HepG2 (cell line): Measurements from ENCODE around the gene LGALS16. TPM values are rescaled to one million over a fixed set of nuclear protein-coding genes. Genes with fewer than 3 reads are reported as not detected.
A peak's percentile ranks its signal among the peaks of the same experiment; 100 is the strongest.

ENCODE experiments used
- ARHGAP35 ChIP-seq: sonication (generic); formaldehyde crosslinking; IDR thresholded peaks from 2 replicates; pipeline ENCODE4 v1.9.0; 2022; ENCODE audit warnings: mild to moderate bottlenecking, inconsistent platforms, moderate library complexity, missing genetic modification reagents, borderline replicate concordance
- ARID4A ChIP-seq: sonication (generic); formaldehyde crosslinking; IDR thresholded peaks from 2 replicates; pipeline ENCODE4 v1.5.0; 2020; ENCODE audit warnings: mild to moderate bottlenecking, missing genetic modification reagents, borderline replicate concordance
- BCL6 ChIP-seq: IDR thresholded peaks from 2 replicates; pipeline ENCODE4 v1.6.1; 2016; ENCODE audit warnings: missing genetic modification reagents, missing compliant biosample characterization
- FIP1L1 ChIP-seq: fragments of 200-400 bp; formaldehyde crosslinking; IDR thresholded peaks from 2 replicates; pipeline ENCODE4 v1.6.1; 2018; ENCODE audit warnings: low read depth, mild to moderate bottlenecking, low read length, moderate library complexity, borderline replicate concordance; ENCODE audit not compliant: insufficient read depth
- GABPB1 ChIP-seq: IDR thresholded peaks from 2 replicates; pipeline ENCODE4 v1.6.1; 2016; ENCODE audit warnings: mild to moderate bottlenecking, missing genetic modification reagents, moderate library complexity, missing compliant biosample characterization
- HDAC1 ChIP-seq: sonication (generic); formaldehyde crosslinking; IDR thresholded peaks from 2 replicates; pipeline ENCODE4 v1.5.1; 2020; ENCODE audit warnings: mild to moderate bottlenecking, missing genetic modification reagents
- KDM4B ChIP-seq: sonication (generic); formaldehyde crosslinking; IDR thresholded peaks from 2 replicates; pipeline ENCODE4 v1.4.0; 2020; ENCODE audit warnings: missing genetic modification reagents
- POLR2AphosphoS5 ChIP-seq: IDR thresholded peaks from 2 replicates; pipeline ENCODE4 v1.6.1; 2012; ENCODE audit warnings: low read depth, low read length
- RBM22 ChIP-seq: fragments of 200-400 bp; formaldehyde crosslinking; optimal IDR thresholded peaks from 2 replicates; pipeline ENCODE3; 2017; ENCODE audit warnings: mild to moderate bottlenecking, low read length, moderate library complexity
- U2AF2 ChIP-seq: fragments of 200-400 bp; formaldehyde crosslinking; IDR thresholded peaks from 2 replicates; pipeline ENCODE4 v1.6.1; 2017; ENCODE audit warnings: low read depth, mild to moderate bottlenecking, low read length
- ZKSCAN5 ChIP-seq: sonication (generic); formaldehyde crosslinking; IDR thresholded peaks from 2 replicates; pipeline ENCODE4 v1.5.1; 2020; ENCODE audit warnings: mild to moderate bottlenecking, missing genetic modification reagents
- ZNF362 ChIP-seq: sonication (generic); formaldehyde crosslinking; IDR thresholded peaks from 2 replicates; pipeline ENCODE4 v1.4.0; 2020; ENCODE audit warnings: missing genetic modification reagents, mild to moderate bottlenecking, borderline replicate concordance
- ZNF605 ChIP-seq: sonication (generic); formaldehyde crosslinking; IDR thresholded peaks from 2 replicates; pipeline ENCODE4 v1.8.0; 2022; ENCODE audit warnings: mild to moderate bottlenecking, missing genetic modification reagents
- ZNF609 ChIP-seq: sonication (generic); formaldehyde crosslinking; IDR thresholded peaks from 2 replicates; pipeline ENCODE4 v1.4.0; 2020; ENCODE audit warnings: mild to moderate bottlenecking, missing genetic modification reagents, borderline replicate concordance
- ZSCAN5A ChIP-seq: sonication (generic); formaldehyde crosslinking; IDR thresholded peaks from 2 replicates; pipeline ENCODE4 v1.8.0; 2022; ENCODE audit warnings: mild to moderate bottlenecking, missing genetic modification reagents, borderline replicate concordance
- polyA plus RNA-seq, 8 experiments: library from polyadenylated mRNA; depleted of rRNA in 3 of 8; stranded (reverse) in 7 of 8; unstranded in 1 of 8; fragments of >200 nt; fragmentation: Illumina TruSeq in 4 of 8; extraction: Trizol in 4 of 8; gene quantifications; 2 replicates each; pipeline versions ENCODE4 v1.2.1 to v1.2.3, GENCODE V29; 2011 to 2016; ENCODE audit warnings: low read depth in 4 of 8, missing spikeins in 1 of 8, mixed read lengths in 1 of 8; ENCODE audit not compliant: insufficient read depth in 1 of 8
- total RNA-seq, 5 experiments: library from RNA; depleted of rRNA; stranded (reverse); fragments of >200 nt; fragmentation: Illumina TruSeq; extraction: Trizol; gene quantifications; 2 replicates each; pipeline ENCODE4 v1.2.3, GENCODE V29; 2016; ENCODE audit warnings: low read depth in 1 of 5

LGALS16 gene
- total and polyA plus RNA-seq, 2 of the 13 experiments (the other 11 are each of a cell fraction or from before 2014, with no cell fraction given): not detected

- TF ChIP-seq ZSCAN5A (CRISPR knock-in tag) (no peak), ZKSCAN5 (no peak), GABPB1 (CRISPR knock-in tag) (no peak), FIP1L1 (no peak), ARHGAP35 (no peak), ARID4A (CRISPR knock-in tag) (no peak; the same call in 1 of the 2 replicates), U2AF2 (no peak), BCL6 (CRISPR knock-in tag) (peak; percentile 94), KDM4B (no peak), RBM22 (no peak), HDAC1 (CRISPR knock-in tag) (no peak), ZNF609 (peak; percentile 58; the same call in 1 of the 2 replicates), ZNF605 (CRISPR knock-in tag) (no peak), POLR2AphosphoS5 (no peak), ZNF362 (no peak)
These were observed 40.0 kb downstream of the LGALS16 start (continued) for GRCh38 chr19:39695759-39696158.
